ENCODE data around the gene NCBP2L.
A peak's percentile ranks its signal among the peaks of the same experiment; 100 is the strongest.
"Not testable (repeated sequence)": the region's sequence is repeated elsewhere in the genome, so short reads cannot be mapped to it uniquely, and the experiment has no call there.

NCBP2L gene

DNA sequence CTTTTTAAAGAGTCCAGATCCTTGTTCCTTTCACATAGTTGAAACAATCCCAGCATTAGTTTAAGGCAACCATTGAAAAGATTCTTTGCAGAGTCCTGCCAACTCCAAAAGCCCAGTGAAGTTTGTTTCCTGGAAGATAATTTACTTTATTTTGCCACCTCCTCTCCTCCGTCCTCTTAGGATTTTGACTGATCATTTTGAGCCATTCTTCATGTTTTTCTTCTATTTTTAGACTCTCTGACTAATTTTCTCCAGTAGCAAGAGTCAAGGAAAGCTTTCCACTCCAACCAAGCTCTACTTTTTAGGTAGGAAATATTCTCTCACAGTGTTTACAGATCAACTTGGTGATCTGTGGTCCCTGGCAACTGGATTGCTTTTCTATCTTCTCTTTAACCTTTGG, 10.3 kb downstream of the NCBP2L start:
- no peak for FAIRE-seq
- no peak for DNase-seq (ENCODE audit: insufficient read length, low spot score)

DNA sequence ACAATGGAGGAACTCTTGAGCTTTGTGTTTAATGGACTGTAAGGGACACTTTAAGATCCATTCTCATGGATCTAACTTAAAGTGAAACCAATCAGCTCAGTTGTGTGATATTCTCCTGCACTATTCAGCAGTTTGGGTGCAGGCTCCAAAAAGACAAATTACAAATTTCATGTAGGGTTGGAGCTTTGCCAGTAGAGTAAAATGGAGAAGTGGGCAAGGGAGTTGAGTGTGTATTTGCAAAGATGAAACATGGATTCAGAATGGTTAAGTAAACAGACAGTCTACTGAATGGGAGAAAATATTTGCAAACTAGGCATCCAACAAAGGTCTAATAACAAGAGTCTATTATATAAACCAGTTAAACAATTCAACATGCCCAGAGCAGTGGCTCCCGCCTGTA, 26.9 kb downstream of the NCBP2L start:
- FAIRE-seq (no peak), DNase-seq (ENCODE audit: insufficient read length, low spot score) (no peak)

DNA sequence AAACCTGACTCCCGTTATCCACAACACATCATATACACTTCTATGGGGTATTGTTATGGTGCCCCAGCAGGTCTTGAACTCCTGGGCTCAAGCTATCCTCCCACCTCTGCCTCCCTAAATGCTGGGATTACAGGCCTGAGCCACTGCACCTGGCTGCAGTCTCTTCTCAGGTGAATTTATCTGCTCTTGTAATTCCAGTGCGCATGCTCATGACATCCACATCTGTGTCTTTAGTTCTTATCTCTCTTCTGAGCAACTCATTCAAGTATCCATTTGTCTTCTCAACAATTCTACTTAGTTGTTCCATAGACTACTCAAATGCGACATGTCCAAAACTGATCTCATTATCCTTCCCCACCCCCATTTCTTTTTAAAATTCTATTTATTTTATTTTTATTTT, 27.6 kb downstream of the NCBP2L start:
- no peak for FAIRE-seq

GRCh38 chrX:107810053-107810452, 32.5 kb downstream of the NCBP2L start:
- not testable (repeated sequence) for DNase-seq (ENCODE audit: insufficient read length, low spot score); FAIRE-seq

More for the DNA sequence above, 27.6 kb downstream of the NCBP2L start:
- DNase-seq (ENCODE audit: insufficient read length, low spot score), result no peak

- FAIRE-seq (no peak), DNase-seq (ENCODE audit: insufficient read length, low spot score) (no peak)
These were observed 41.5 kb downstream of the NCBP2L start for GRCh38 chrX:107818900-107819521.

GRCh38 chrX:107823042-107823441, 45.5 kb downstream of the NCBP2L start:
- FAIRE-seq (no peak), DNase-seq (ENCODE audit: insufficient read length, low spot score) (no peak)

GRCh38 chrX:107823456-107823855, 45.9 kb downstream of the NCBP2L start:
- FAIRE-seq, result no peak
- DNase-seq (ENCODE audit: insufficient read length, low spot score), result no peak

GRCh38 chrX:107825698-107826237, 48.2 kb downstream of the NCBP2L start, which contains the start of gene MID2:
TSS of gene MID2 (plus strand) at chrX:107825866. CDS start at chrX:107826427, 561 bp downstream.
- FAIRE-seq (no peak), DNase-seq (ENCODE audit: insufficient read length, low spot score) (peak; percentile 6)

DNA sequence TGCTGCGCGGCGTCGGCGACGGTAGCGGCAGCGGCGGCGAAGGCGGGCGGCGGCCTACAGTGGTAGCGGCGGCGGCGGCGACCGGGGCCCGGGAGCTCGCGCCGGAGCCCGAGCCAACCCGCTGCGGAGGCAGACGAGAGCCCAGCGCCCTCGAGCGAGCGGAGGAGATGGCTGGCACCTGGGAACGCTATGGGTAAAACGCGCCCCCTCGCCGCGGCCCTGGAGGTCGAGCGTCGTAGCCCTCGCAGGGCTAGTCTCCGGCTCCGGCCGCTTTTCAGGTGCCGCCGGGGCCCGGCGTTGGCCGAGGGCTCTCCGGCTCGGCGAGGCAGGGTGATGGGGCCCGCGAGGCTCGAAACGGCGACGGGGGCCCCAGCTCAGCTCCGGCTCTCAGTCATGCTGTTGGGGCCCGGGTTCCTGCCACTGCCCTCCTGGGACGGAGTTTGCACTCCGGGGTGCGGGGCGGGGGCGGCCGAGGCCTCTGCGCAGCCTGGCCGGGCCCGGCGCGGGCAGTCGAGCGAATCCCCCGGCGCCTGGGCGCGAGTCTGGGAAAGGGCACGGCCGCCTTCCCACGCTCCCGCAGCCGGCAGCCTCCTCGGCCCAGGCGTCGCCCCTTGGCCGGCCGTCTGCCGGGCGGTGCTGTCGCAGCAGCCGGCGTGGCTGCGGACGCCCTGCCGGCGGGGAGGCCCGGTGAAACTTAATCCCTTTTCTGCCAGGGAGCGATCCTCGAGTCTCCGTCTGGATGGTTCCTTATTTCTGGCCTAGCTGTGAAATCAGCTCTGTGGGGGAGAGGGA, 48.9 kb downstream of the NCBP2L start:
- FAIRE-seq (no peak), DNase-seq (ENCODE audit: insufficient read length, low spot score) (peak; percentile 4)

GRCh38 chrX:107827030-107827831, 49.7 kb downstream of the NCBP2L start:
- no peak for FAIRE-seq
- no peak for DNase-seq (ENCODE audit: insufficient read length, low spot score)

DNA sequence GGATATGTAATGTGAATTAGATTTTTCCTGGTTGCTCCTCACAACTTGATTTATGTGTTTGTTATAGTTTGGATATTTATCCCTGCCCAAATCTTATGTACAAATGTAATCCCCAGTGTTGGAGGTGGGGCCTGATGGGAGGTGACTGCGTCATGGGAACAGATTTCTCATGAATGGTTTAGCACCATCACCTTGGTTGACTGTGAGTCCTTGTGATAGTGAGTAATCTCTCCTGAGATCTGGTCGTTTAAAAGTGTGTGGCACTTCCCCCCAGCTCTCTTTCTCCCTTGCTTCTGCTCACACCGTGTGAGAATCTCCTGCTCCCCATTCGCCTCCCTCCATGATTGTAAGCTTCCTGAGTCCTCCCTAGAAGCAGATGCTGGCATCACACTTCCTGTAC, 50.3 kb downstream of the NCBP2L start:
- no peak for FAIRE-seq
- no peak for DNase-seq (ENCODE audit: insufficient read length, low spot score)

DNA sequence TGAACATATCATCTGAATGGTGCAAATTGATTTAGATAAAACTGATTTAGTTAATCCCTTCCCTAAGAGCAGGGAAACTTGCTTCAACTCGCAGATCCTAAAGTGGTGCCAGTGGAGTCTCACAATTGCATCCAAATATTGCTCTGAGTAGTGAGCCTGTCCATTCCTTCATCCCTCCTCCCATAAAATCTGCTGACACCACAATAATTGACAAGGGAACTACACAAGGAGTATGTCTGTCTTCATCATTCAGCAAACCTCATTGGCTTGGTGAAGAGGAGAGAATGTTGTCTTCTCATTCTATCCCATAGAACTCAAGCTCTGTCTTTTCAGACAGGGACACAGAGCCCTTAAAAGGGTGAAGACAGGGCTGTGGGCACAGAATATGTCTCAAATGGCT, 52.3 kb downstream of the NCBP2L start:
- no peak for FAIRE-seq
- DNase-seq (ENCODE audit: insufficient read length, low spot score), result no peak

DNA sequence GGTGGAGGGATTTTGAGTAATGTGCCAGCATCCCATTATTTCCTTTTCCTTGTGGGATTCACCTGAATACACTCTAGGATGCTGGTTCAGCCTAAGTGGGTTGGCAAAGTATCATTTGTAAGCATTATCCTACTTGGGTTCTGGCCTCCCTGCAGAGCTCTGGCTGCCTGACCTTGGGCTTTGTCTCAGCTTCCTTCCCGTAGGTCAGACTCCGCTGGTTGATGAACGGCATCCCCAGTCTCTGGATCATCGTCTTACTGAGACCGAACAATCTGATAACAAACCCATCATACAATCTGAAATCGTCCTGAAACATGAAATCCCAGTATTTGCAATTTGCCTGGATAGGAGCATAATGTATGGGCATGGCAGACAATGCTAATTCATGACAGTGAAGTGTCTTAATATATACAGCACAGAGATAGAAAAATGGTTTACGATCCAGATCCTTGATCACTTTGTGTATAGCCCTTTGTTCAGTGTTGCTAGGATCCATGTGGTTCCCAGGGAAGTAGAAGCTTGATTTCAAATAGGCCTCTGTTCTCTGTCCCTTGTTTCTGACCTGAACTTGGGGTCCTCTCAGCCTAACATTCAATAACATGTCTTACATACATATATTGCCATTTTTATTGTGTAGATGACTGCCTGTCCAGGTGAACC, 53.7 kb downstream of the NCBP2L start:
- no peak for FAIRE-seq

GRCh38 chrX:107834275-107835201, 57.0 kb downstream of the NCBP2L start:
- no peak for DNase-seq (ENCODE audit: insufficient read length, low spot score)
- peak; percentile 70 for FAIRE-seq

More for the DNA sequence above, 53.7 kb downstream of the NCBP2L start:
- no peak for DNase-seq (ENCODE audit: insufficient read length, low spot score)

- FAIRE-seq, result no peak
These were observed 59.4 kb downstream of the NCBP2L start for GRCh38 chrX:107836958-107837357.

GRCh38 chrX:107840971-107841370, 63.4 kb downstream of the NCBP2L start:
- DNase-seq (ENCODE audit: insufficient read length, low spot score), result no peak
- FAIRE-seq, result no peak

More at GRCh38 chrX:107836958-107837357, 59.4 kb downstream of the NCBP2L start:
- DNase-seq (ENCODE audit: insufficient read length, low spot score), result no peak

- DNase-seq (ENCODE audit: insufficient read length, low spot score) (no peak), FAIRE-seq (no peak)
These were observed 65.3 kb downstream of the NCBP2L start for GRCh38 chrX:107842715-107843400.
